Esophagus muscularis mucosa (tissue), 3 donors: Measurements from ENCODE around the gene WNT11.

ENCODE experiments used
- CTCF ChIP-seq, 3 experiments: fragments of 200-600 bp in 2 of 3; fragments of 450-650 bp in 1 of 3; sonication (generic) in 2 of 3; IDR thresholded peaks; one replicate each; pipeline ENCODE4 v1.5.1; 2017 to 2019; ENCODE audit warnings: antibody characterized with exemption in 3 of 3, mild to moderate bottlenecking in 2 of 3, moderate library complexity in 1 of 3
- POLR2A ChIP-seq: fragments of 450-650 bp; IDR thresholded peaks from one replicate; pipeline ENCODE4 v1.6.1; 2017; ENCODE audit warnings: antibody characterized with exemption, moderate library complexity, mild to moderate bottlenecking, low read depth
- POLR2AphosphoS5 ChIP-seq, 2 donors: sonication (generic); formaldehyde crosslinking; IDR thresholded peaks; one replicate each; pipeline ENCODE4 v1.6.1; 2017; ENCODE audit warnings: antibody characterized with exemption in 2 of 2

GRCh38 chr11:76153571-76153923 lies 52.8 kb downstream of the WNT11 start:
- TF ChIP-seq CTCF (IDR thresholded peaks at IDR 0.05) (no peak), POLR2A (no peak), POLR2AphosphoS5 (IDR thresholded peaks at IDR 0.05) (no peak)
